SK-N-SH (cell line): ENCODE measurements around the gene SHQ1. TPM values are rescaled to one million over a fixed set of nuclear protein-coding genes. Genes with fewer than 3 reads are reported as not detected.
A peak's percentile ranks its signal among the peaks of the same experiment; 100 is the strongest.

ENCODE experiments used
- CTCF ChIA-PET: fragments of 300-600, 350-600 bp; formaldehyde crosslinking; extraction: SDS; loops from one replicate; lab custom pipeline; 2021; lab: Yijun Ruan, JAX
- POLR2A ChIA-PET: fragments of 350-600 bp; sonication (Branson Sonifier 250); formaldehyde crosslinking; extraction: SDS; loops from one replicate; lab custom pipeline; 2020; ENCODE audit warnings: antibody characterized with exemption, inconsistent platforms; lab: Yijun Ruan, JAX
- DNase-seq: peaks from one replicate; pipeline ENCODE4 v3.0.0; 2012
- H2AFZ ChIP-seq: fragments of 200-600 bp; sonication (generic); 2 replicates; pipeline ENCODE4 v1.8.1; 2016; ENCODE audit warnings: antibody characterized with exemption, mild to moderate bottlenecking, low read depth
- H3F3A ChIP-seq: fragments of 200-600 bp; sonication (generic); replicated peaks from 2 replicates; pipeline ENCODE3; 2016; ENCODE audit warnings: antibody characterized with exemption, mild to moderate bottlenecking; ENCODE audit not compliant: insufficient read depth
- H3K27ac ChIP-seq, 2 experiments: fragments of 200-500 bp in 1 of 2; fragments of 200-600 bp in 1 of 2; sonication (Bioruptor generic) in 1 of 2; sonication (generic), shearing (Covaris generic) in 1 of 2; 2 replicates each; pipeline versions ENCODE4 v1.5.1 to v1.6.1; 2014 to 2016; ENCODE audit warnings: low read depth in 2 of 2, inconsistent platforms in 1 of 2, low read length in 1 of 2, mild to moderate bottlenecking in 1 of 2, mixed read lengths in 1 of 2
- H3K27me3 ChIP-seq: fragments of 200-600 bp; sonication (generic), shearing (Covaris generic); 2 replicates; pipeline ENCODE4 v1.6.1; 2016; ENCODE audit warnings: mixed run types; ENCODE audit not compliant: insufficient read depth
- H3K36me3 ChIP-seq, 2 experiments: fragments of 200-500 bp in 1 of 2; fragments of 200-600 bp in 1 of 2; sonication (Bioruptor generic) in 1 of 2; sonication (generic) in 1 of 2; replicated peaks in 1 of 2; 2 replicates each; pipeline versions ENCODE3 to v1.5.1; 2014 to 2016; ENCODE audit warnings: low read length in 1 of 2, mild to moderate bottlenecking in 1 of 2; ENCODE audit not compliant: insufficient read depth in 2 of 2, control insufficient read depth in 1 of 2
- H3K4me1 ChIP-seq, 2 experiments: fragments of 200-500 bp in 1 of 2; fragments of 200-600 bp in 1 of 2; sonication (Bioruptor generic) in 1 of 2; sonication (generic), shearing (Covaris generic) in 1 of 2; 2 replicates each; pipeline versions ENCODE4 v1.5.1 to v1.6.1; 2014 to 2016; ENCODE audit warnings: low read depth in 1 of 2, low read length in 1 of 2, mixed run types in 1 of 2; ENCODE audit not compliant: insufficient read depth in 2 of 2, control insufficient read depth in 1 of 2
- H3K4me2 ChIP-seq: fragments of 200-600 bp; sonication (generic), shearing (Covaris generic); 2 replicates; pipeline ENCODE4 v1.6.1; 2017; ENCODE audit warnings: mixed run types
- H3K4me3 ChIP-seq, 2 experiments: fragments of 200-500 bp in 1 of 2; fragments of 200-600 bp in 1 of 2; sonication (Bioruptor generic) in 1 of 2; sonication (generic), shearing (Covaris generic) in 1 of 2; 2 replicates each; pipeline versions ENCODE4 v1.5.1 to v1.8.1; 2014 to 2016; ENCODE audit warnings: low read depth in 2 of 2, inconsistent platforms in 1 of 2, low read length in 1 of 2, mild to moderate bottlenecking in 1 of 2, mixed read lengths in 1 of 2, moderate library complexity in 1 of 2
- H3K79me2 ChIP-seq: fragments of 200-600 bp; sonication (generic); 2 replicates; pipeline ENCODE4 v1.8.1; 2017; ENCODE audit warnings: mild to moderate bottlenecking; ENCODE audit not compliant: insufficient read depth
- H3K9ac ChIP-seq: fragments of 200-600 bp; sonication (generic); 2 replicates; pipeline ENCODE4 v1.6.1; 2017; ENCODE audit warnings: mixed run types
- H3K9me2 ChIP-seq: fragments of 200-600 bp; sonication (generic); 2 replicates; pipeline ENCODE4 v1.6.1; 2017; ENCODE audit warnings: mixed run types
- H3K9me3 ChIP-seq: fragments of 200-600 bp; sonication (generic); 2 replicates; pipeline ENCODE4 v1.6.1; 2017; ENCODE audit warnings: mixed run types, mild to moderate bottlenecking, moderate library complexity
- H4K20me1 ChIP-seq: fragments of 200-600 bp; sonication (generic); 2 replicates; pipeline ENCODE4 v1.6.1; 2017; ENCODE audit warnings: mild to moderate bottlenecking, mixed run types; ENCODE audit not compliant: insufficient read depth
- CHD2 ChIP-seq: fragments of 150-350 bp; IDR thresholded peaks from 2 replicates; pipeline ENCODE4 v1.6.1; 2018; ENCODE audit warnings: low read length; ENCODE audit not compliant: partially characterized antibody
- FOXM1 ChIP-seq: IDR thresholded peaks from 2 replicates; pipeline ENCODE4 v1.4.0; 2012; ENCODE audit warnings: low read depth, mild to moderate bottlenecking
- NFIC ChIP-seq: IDR thresholded peaks from 2 replicates; pipeline ENCODE4 v1.4.0; 2012; ENCODE audit warnings: borderline replicate concordance
- NRF1 ChIP-seq: IDR thresholded peaks from 2 replicates; pipeline ENCODE4 v1.6.1; 2012; ENCODE audit warnings: low read depth, mild to moderate bottlenecking, low read length
- SIN3A ChIP-seq: IDR thresholded peaks from 2 replicates; pipeline ENCODE4 v1.6.1; 2012; ENCODE audit warnings: low read depth, mild to moderate bottlenecking, low read length, moderate library complexity, borderline replicate concordance
- SMC3 ChIP-seq: IDR thresholded peaks from 2 replicates; pipeline ENCODE4 v1.6.1; 2012; ENCODE audit warnings: low read depth, low read length, improper control_type of control experiment
- TAF1 ChIP-seq: IDR thresholded peaks from 2 replicates; pipeline ENCODE4 v1.6.1; 2012; ENCODE audit warnings: low read depth, mild to moderate bottlenecking, low read length, moderate library complexity, borderline replicate concordance
- WGBS: methylation state at CpG from one replicate; pipeline ENCODE4 v1.1.6; 2017; ENCODE audit warnings: low lambda C conversion rate; 5-methylcytosine and 5-hydroxymethylcytosine counted together
- polyA plus RNA-seq, 3 experiments: library from polyadenylated mRNA; depleted of rRNA; stranded (reverse); fragments of >200 nt; gene quantifications; 2 replicates each; pipeline ENCODE4 v1.2.3, GENCODE V29; 2012
- TF ChIP-seq, protein P1 (sequence below): fragments of 150-350 bp; IDR thresholded peaks from 2 replicates; pipeline ENCODE4 v1.6.1; 2016; ENCODE audit warnings: mild to moderate bottlenecking, low read depth, low read length
- TF ChIP-seq, protein P2 (sequence below): fragments of 150-350 bp; IDR thresholded peaks from 2 replicates; pipeline ENCODE4 v1.6.1; 2017; ENCODE audit warnings: antibody characterized with exemption, low read length, low read depth, borderline replicate concordance
- TF ChIP-seq, protein P3 (sequence below): IDR thresholded peaks from 2 replicates; pipeline ENCODE4; 2012
- TF ChIP-seq, protein P4 (sequence below): IDR thresholded peaks from 2 replicates; pipeline ENCODE4 v1.4.0; 2012; ENCODE audit warnings: low read depth, borderline replicate concordance

SHQ1 gene
- polyA plus RNA-seq, 1 of the 3 experiments (the other 2 are of a cell fraction), result 10.5 TPM

DNA sequence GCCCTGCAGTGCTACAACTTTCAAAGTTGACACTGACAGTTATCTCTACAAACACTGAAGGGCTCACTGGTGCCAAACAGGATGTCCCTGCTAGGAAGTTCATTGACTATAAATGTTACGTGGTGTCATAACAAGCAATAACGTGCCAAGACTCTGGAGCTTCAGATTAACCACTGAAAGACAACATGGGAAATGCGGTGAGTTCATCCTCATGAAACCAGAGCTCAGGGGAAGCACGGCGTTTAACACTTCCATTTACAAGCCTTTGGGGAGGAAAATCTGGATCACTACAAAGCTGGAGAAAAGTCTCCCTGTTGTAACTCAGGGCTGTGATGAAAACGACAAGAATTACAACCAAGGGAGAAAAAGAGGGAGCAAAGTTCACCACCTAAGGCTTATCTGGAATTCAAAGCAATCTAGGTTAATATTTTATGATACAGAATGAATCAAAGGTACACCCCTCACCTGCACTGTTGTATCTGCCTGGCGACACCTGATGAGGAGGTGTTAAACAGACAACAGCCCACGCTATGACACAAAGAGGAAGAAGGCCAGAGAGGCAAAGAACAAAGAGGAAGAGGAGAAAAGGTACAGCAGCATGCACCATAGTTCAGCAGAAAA, 27.0 kb downstream of the SHQ1 start:
- H3K9ac ChIP-seq, result no peak overlapping the region
- POLR2A ChIA-PET, result interaction anchor here (2.6 kb wide), 1 partner anchor 155 kb away, joined by 7 read pairs; no protein-coding TSS in a partner anchor
- CTCF ChIA-PET, result interaction anchor here (0.6 to 7.3 kb wide), 31 partner anchors 8 to 1732 kb away, joined by 3 to 143 read pairs (median 5); partner anchors contain the start of gene SHQ1

DNA sequence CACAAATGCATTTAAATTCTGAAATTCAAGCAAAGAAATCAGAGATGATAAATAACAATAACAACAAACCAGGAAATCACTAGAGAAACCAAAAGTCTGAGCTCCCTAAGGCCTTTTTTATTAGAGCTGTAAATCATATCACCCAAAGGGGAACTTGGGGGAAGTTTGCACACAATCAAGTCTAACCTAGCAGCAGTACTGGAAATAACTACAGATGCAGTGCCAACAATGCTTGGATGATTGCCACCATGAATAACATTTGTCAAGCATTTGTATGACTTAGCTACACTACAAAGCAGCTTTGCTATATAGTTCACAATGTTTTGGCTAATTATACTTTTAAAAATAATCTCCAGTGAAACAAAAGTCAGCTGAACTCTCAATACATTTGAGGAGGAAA, 27.8 kb downstream of the SHQ1 start:
- ChIA-PET CTCF (interaction anchor here (0.6 to 7.3 kb wide), 10 partner anchors 9 to 1110 kb away, joined by 3 to 143 read pairs (median 7); no protein-coding TSS in a partner anchor), POLR2A (interaction anchor here (2.6 kb wide), 1 partner anchor 154 kb away, joined by 7 read pairs; no protein-coding TSS in a partner anchor)
- Histone ChIP-seq H4K20me1 (peaks cover 31% of the 10 kb centered on the region), H3K79me2 (no peaks in the 10 kb centered on the region; the same call in 1 of the 2 replicates), H3K9me3 (no peaks in the 10 kb centered on the region), H3K9me2 (no peaks in the 10 kb centered on the region), H3K9ac (no peak overlapping the region), H3K36me3 (peaks cover 14 to 41% of the 10 kb centered on the region in 2 experiments), H3F3A (peaks cover 26% of the 10 kb centered on the region), H3K4me2 (peak overlapping the region; percentile 43; the same call in 1 of the 2 replicates), H3K27ac (peak overlapping the region; percentile 30 to 67), H3K27me3 (no peaks in the 10 kb centered on the region), H3K4me1 (peaks cover 21 to 25% of the 10 kb centered on the region in 2 experiments)
- DNase-seq, result no peak
- TF ChIP-seq NFIC (peak; percentile 67), SMC3 (no peak), SIN3A (no peak), TAF1 (no peak), NRF1 (no peak), CHD2 (no peak)
- TF ChIP-seq, protein P1, sequence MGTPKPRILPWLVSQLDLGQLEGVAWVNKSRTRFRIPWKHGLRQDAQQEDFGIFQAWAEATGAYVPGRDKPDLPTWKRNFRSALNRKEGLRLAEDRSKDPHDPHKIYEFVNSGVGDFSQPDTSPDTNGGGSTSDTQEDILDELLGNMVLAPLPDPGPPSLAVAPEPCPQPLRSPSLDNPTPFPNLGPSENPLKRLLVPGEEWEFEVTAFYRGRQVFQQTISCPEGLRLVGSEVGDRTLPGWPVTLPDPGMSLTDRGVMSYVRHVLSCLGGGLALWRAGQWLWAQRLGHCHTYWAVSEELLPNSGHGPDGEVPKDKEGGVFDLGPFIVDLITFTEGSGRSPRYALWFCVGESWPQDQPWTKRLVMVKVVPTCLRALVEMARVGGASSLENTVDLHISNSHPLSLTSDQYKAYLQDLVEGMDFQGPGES, result no peak
- TF ChIP-seq, protein P2, sequence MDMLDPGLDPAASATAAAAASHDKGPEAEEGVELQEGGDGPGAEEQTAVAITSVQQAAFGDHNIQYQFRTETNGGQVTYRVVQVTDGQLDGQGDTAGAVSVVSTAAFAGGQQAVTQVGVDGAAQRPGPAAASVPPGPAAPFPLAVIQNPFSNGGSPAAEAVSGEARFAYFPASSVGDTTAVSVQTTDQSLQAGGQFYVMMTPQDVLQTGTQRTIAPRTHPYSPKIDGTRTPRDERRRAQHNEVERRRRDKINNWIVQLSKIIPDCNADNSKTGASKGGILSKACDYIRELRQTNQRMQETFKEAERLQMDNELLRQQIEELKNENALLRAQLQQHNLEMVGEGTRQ, result no peak
- TF ChIP-seq, protein P3, sequence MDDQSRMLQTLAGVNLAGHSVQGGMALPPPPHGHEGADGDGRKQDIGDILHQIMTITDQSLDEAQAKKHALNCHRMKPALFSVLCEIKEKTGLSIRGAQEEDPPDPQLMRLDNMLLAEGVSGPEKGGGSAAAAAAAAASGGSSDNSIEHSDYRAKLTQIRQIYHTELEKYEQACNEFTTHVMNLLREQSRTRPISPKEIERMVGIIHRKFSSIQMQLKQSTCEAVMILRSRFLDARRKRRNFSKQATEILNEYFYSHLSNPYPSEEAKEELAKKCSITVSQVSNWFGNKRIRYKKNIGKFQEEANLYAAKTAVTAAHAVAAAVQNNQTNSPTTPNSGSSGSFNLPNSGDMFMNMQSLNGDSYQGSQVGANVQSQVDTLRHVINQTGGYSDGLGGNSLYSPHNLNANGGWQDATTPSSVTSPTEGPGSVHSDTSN, result 0 out of 2 replicates have a peak, but pooled peaks have one; percentile 17
- TF ChIP-seq, protein P4, sequence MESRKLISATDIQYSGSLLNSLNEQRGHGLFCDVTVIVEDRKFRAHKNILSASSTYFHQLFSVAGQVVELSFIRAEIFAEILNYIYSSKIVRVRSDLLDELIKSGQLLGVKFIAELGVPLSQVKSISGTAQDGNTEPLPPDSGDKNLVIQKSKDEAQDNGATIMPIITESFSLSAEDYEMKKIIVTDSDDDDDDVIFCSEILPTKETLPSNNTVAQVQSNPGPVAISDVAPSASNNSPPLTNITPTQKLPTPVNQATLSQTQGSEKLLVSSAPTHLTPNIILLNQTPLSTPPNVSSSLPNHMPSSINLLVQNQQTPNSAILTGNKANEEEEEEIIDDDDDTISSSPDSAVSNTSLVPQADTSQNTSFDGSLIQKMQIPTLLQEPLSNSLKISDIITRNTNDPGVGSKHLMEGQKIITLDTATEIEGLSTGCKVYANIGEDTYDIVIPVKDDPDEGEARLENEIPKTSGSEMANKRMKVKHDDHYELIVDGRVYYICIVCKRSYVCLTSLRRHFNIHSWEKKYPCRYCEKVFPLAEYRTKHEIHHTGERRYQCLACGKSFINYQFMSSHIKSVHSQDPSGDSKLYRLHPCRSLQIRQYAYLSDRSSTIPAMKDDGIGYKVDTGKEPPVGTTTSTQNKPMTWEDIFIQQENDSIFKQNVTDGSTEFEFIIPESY, result no peak
- TF ChIP-seq, all 33 proteins: peak for 2
- no peak overlapping the region for H2AFZ ChIP-seq
- H3K4me3 ChIP-seq, result no peak overlapping the region

More for the DNA sequence above, 27.0 kb downstream of the SHQ1 start:
- no peak overlapping the region for H3K4me3 ChIP-seq
- 68% methylated on average over 8 of the region's 8 CpGs for WGBS
- H3K4me1 ChIP-seq, result peaks cover 21 to 25% of the 10 kb centered on the region in 2 experiments
- peaks cover 26% of the 10 kb centered on the region for H3F3A ChIP-seq
- H3K36me3 ChIP-seq, result peaks cover 6 to 33% of the 10 kb centered on the region in 2 experiments
- no peaks in the 10 kb centered on the region for H3K9me3 ChIP-seq
- peaks cover 31% of the 10 kb centered on the region for H4K20me1 ChIP-seq
- no peak for DNase-seq
- no peaks in the 10 kb centered on the region for H3K9me2 ChIP-seq
- TF ChIP-seq NFIC (0 out of 2 replicates have a peak, but pooled peaks have one; percentile 8), FOXM1 (no peak)
- H3K4me2 ChIP-seq, result peak overlapping the region; percentile 43
- H2AFZ ChIP-seq, result no peak overlapping the region
- no peaks in the 10 kb centered on the region; the same call in 1 of the 2 replicates for H3K79me2 ChIP-seq
- peak overlapping the region; percentile 30 to 67 for H3K27ac ChIP-seq
- H3K27me3 ChIP-seq, result no peaks in the 10 kb centered on the region
